GM12873 (cell line): ENCODE results near the gene CFAP100.

ENCODE experiments used
- TF ChIP-seq, protein P1 (sequence below): IDR thresholded peaks from 2 replicates; pipeline ENCODE4 v1.5.1; 2012; ENCODE audit warnings: low read depth, mild to moderate bottlenecking, moderate library complexity, low read length, control low read depth; ENCODE audit not compliant: insufficient read depth; ENCODE audit errors: missing control alignments

Gene CFAP100

DNA sequence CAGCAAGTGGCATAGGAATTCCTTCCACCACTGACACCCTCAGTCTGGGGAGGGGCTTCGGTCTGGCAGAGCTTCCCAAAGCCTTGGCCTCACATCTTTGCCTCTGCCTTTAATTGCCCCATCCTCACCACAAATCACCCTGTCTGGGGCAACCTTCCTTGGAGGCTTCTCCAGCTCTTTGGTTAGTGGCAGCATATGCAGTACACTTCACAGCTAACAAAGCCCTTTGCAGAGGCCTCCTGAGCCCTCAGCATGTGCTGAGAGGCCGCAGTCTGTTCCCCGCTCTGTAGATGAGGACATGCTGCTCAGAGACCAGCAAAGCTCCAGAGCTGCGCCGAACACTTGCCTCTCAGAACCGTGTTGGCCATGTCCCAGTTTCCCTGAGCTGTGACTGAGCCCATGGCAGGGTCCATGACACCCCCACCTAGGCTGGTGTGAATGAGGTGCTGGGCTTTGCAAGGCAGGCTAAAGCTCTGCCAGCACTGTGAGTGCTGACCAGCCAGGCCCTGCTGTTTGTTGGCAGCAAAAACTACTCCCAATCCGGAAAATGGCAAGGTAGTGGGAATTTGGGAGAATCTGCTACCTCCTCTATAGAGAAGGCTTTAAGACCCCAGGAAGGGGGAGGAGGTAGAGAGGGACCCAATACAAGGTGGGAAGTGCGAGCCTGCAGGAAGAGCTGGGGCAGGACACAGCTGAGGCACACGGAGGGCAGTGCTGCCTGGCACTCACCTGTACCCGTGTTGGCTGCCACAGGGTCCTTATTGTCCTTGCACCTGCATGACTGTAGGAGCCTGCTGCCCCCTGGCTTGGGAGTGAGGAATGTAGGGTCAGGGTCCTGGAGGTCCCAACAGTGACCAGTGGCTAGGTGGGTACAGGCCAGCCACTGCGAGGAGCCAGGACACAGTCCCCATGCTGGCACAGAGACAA is 29.1 kb upstream of the CFAP100 start:
- TF ChIP-seq, protein P1, sequence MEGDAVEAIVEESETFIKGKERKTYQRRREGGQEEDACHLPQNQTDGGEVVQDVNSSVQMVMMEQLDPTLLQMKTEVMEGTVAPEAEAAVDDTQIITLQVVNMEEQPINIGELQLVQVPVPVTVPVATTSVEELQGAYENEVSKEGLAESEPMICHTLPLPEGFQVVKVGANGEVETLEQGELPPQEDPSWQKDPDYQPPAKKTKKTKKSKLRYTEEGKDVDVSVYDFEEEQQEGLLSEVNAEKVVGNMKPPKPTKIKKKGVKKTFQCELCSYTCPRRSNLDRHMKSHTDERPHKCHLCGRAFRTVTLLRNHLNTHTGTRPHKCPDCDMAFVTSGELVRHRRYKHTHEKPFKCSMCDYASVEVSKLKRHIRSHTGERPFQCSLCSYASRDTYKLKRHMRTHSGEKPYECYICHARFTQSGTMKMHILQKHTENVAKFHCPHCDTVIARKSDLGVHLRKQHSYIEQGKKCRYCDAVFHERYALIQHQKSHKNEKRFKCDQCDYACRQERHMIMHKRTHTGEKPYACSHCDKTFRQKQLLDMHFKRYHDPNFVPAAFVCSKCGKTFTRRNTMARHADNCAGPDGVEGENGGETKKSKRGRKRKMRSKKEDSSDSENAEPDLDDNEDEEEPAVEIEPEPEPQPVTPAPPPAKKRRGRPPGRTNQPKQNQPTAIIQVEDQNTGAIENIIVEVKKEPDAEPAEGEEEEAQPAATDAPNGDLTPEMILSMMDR: no peak

DNA sequence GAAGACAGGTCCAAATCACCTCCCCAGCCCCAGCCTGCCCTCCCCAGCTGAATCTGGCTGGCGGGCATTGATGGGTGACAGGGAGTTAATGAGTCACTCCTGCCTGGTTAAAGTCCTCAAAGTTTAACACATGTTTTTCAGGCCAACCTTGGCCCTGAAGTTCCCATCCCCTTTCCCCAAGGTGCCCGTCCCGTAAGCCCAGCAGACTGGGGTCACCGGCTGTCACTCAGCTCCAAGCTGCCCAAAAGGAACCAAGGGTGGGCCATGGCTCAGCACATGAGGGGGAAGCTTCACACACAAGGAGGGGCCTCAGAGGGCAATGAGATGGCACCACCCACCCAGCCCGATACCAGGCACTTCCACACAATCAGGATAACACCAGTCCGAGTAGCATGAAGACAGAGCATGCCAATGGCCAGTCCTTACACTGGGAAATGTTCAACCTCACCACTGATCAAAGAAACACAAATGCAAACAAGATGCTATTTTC is 27.3 kb upstream of the CFAP100 start:
- TF ChIP-seq, protein P1: no peak

DNA sequence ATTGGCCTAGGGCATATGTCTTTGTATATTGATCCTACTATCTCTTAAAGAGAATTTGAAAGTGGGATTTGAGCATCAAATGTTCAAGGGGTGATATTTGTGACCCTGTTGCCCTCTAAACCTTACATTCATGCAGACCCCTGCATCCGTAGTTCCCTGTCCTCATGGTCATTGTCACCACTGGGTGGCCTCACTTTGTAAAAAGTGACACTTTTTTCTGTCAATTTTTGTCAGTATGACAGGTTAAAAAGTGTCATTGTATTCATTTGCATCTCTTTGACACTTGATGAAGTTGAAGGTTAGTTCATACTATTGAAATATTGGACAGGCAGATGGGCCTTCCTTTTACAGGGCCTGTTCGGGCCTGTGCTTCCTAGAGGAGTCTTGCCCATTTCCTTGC is 25.2 kb upstream of the CFAP100 start:
- TF ChIP-seq, protein P1: no peak

DNA sequence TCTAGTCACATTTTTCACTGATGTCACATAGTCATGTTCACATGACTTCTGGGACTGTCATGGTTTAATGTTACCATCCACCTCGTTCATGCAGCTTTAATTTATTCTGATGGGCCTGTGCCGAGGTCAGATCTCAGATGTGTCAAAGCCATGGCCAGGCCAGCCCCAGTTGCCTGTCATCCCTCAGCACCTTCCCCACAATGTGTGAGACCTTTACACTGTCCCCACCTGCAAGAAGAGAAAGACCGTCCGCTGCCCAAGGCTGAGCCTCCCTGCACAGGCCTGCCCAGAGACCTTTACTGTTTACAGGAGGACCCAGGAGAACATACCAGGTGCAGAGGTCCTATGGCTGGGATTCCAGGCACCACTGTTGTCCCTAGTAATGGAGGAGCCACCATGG is 24.7 kb upstream of the CFAP100 start:
- TF ChIP-seq, protein P1: no peak

DNA sequence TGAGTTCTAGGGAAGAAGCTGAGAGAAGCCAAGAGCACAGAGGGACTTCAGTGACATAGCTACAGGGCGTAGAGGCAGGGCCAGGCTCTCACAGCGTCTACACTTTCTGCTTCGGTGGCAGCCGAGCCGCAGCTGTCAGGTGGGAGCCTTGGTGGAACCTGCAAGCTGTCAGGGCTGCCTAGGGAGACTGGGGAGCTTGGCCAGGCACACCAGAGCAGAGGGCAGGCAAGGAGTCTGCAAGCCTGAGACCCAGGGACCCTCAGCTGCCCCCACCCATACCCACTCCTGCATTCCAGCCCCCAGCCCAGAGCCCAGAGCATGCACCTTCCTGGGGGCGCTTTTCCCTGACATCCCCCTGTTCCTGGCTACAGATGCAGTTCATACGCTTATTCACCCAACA is 24.1 kb upstream of the CFAP100 start:
- TF ChIP-seq, protein P1: no peak

DNA sequence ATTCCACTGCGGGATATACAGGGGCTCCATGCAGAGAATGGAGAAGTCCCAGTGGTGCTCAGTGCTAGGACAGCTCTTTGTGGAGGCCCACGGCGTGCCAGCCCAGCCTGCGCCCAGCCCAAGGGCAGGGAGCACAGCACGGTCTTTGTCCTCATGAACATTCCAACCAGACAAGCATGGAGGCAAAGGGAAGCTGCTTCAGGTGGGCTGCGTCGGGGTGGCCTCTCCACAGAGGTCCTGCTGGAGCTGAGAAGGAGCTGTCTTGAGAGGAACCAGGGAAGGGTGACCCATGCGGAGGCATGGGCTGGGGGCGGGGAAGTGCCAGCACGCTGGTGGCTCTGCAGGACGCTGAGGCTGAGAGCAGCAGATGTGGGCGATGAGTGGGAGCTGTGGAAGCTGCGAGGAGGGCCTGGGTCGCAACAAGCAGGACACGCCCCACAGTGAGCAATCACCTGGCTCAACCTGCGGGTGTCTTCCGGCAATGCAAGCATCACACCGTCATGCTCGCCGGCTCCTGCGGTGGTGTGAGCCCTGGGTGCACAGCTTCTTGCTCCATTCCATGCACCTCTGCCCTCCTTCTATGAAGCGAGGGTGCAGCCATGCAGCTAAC is 23.5 kb upstream of the CFAP100 start:
- TF ChIP-seq, protein P1: no peak

DNA sequence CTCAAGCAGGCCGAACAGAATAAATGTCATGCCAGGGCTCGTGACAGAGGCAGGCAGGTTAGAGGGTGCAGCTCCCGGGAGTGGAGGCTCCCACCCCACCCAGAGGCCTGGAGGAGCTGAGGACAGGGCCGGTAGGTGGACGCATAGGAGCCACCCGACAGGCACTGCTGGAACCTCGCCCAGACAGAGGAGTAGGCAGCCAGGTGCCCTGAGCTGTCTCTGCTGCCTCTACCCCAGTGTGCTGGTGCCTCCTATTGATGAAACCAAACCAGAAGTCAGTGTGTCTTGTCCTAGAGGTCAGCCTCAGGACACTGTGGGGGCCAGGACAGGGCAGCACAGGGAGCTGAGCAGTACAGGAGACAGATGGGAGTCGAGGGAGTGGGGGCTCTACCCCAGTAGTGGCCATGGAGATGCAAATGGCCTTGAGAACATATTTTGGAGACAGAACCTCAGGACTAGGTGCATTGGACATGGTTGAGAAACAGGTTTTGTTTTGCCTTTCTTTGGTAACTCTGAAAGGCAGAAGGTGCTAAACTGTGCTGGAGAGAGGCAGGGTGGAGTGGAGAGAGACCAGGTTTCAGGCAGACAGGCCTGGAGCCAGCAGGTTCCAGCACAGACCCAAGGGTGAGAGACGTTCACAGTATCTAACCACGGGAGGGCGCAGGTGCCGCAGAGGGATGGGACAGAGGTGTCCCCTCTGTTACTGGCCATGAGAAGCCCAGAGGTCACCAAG is 22.1 kb upstream of the CFAP100 start:
- TF ChIP-seq, protein P1: no peak
